Thyroid gland (tissue), 4 donors: ENCODE data around the gene OLFML2B. TPM values are rescaled to one million over a fixed set of nuclear protein-coding genes. Genes with fewer than 3 reads are reported as not detected.

Experiments
- DNase-seq, 2 donors: peaks; one replicate each; pipeline ENCODE4 v3.0.0-alpha.2; 2019
- H3K27ac ChIP-seq, 3 donors: fragments of 200-600 bp; sonication (generic); 1 replicate in 2 of 3; 2 replicates in 1 of 3; pipeline ENCODE4 v1.5.1; 2016 to 2019; ENCODE audit warnings: mild to moderate bottlenecking in 1 of 3, moderate library complexity in 1 of 3
- H3K27me3 ChIP-seq: fragments of 200-600 bp; sonication (generic); one replicate; pipeline ENCODE4 v1.5.1; 2019
- H3K36me3 ChIP-seq, 2 donors: fragments of 200-600 bp; sonication (generic); one replicate each; pipeline ENCODE4 v1.5.1; 2016 to 2019
- H3K4me1 ChIP-seq, 2 donors: fragments of 200-600 bp; sonication (generic); one replicate each; pipeline ENCODE4 v1.5.1; 2017 to 2019
- H3K4me3 ChIP-seq, 3 donors: fragments of 200-600 bp; sonication (generic); replicated peaks in 1 of 3; 1 replicate in 2 of 3; 2 replicates in 1 of 3; pipeline ENCODE4 v1.5.1; 2016; ENCODE audit warnings: mild to moderate bottlenecking in 1 of 3
- H3K9me3 ChIP-seq: fragments of 200-600 bp; sonication (generic); one replicate; pipeline ENCODE4 v1.5.1; 2017
- POLR2A ChIP-seq, 2 donors: fragments of 450-650 bp; IDR thresholded peaks; one replicate each; pipeline ENCODE4 v1.6.1; 2017; ENCODE audit warnings: antibody characterized with exemption in 2 of 2, mild to moderate bottlenecking in 2 of 2, moderate library complexity in 1 of 2
- WGBS, 2 donors: methylation state at CpG; one replicate each; pipeline ENCODE4 v1.1.5; 2017; 5-methylcytosine and 5-hydroxymethylcytosine counted together
- intact Hi-C: fragments of 100-400 bp; cut with DNase I; formaldehyde crosslinking; loops from one replicate; pipeline ENCODE4 v1.15.1; 2023
- total RNA-seq, 4 donors: library from RNA; depleted of rRNA; stranded (reverse); fragments of >200 nt; gene quantifications; one replicate each; pipeline ENCODE4 v1.2.3, GENCODE V29; 2016
- TF ChIP-seq, protein P1 (sequence below), 6 experiments: fragments of 200-600 bp in 3 of 6; fragments of 450-650 bp in 3 of 6; sonication (generic) in 3 of 6; IDR thresholded peaks; one replicate each; pipeline ENCODE4 v1.5.1; 2016 to 2019; ENCODE audit warnings: antibody characterized with exemption in 6 of 6, mild to moderate bottlenecking in 2 of 6, inconsistent platforms in 1 of 6, moderate library complexity in 1 of 6

The OLFML2B gene
- total RNA-seq, 4 donors from 2014 or later: 8.0 to 18.4 (median 12.9) TPM

DNA sequence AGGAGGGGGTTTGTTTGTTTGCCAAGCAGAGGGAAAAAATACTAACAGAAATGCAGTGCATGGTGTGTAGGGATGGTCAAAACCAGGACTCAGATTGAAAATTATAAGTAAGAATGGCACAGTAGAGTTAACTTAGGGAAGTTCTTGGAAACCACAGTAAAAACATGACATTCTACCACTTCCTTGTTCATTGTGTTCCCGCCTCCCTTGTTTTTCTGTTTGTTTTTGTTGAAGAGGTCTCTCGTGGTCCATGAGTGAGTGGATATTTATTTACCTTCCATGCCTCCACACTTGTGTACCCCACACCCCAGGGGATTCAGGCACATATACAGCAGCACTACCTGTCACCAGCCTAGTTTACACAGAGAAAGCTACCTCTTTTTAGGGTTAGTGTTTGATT lies 69.6 kb downstream of the OLFML2B start:
- intact Hi-C loops: no loop called here
- Histone ChIP-seq H3K4me3 (no peak overlapping the region), H3K9me3 (no peaks in the 10 kb centered on the region), H3K27ac (no peak overlapping the region), H3K27me3 (no peaks in the 10 kb centered on the region), H3K36me3 (peaks cover 4 to 7% of the 10 kb centered on the region in 2 donors), H3K4me1 (peaks cover 0 to 10% of the 10 kb centered on the region in 2 donors)
- WGBS, 2 donors: 38 to 46% methylated on average over 2 of the region's 2 CpGs
- DNase-seq: no peak
- TF ChIP-seq, protein P1, sequence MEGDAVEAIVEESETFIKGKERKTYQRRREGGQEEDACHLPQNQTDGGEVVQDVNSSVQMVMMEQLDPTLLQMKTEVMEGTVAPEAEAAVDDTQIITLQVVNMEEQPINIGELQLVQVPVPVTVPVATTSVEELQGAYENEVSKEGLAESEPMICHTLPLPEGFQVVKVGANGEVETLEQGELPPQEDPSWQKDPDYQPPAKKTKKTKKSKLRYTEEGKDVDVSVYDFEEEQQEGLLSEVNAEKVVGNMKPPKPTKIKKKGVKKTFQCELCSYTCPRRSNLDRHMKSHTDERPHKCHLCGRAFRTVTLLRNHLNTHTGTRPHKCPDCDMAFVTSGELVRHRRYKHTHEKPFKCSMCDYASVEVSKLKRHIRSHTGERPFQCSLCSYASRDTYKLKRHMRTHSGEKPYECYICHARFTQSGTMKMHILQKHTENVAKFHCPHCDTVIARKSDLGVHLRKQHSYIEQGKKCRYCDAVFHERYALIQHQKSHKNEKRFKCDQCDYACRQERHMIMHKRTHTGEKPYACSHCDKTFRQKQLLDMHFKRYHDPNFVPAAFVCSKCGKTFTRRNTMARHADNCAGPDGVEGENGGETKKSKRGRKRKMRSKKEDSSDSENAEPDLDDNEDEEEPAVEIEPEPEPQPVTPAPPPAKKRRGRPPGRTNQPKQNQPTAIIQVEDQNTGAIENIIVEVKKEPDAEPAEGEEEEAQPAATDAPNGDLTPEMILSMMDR (IDR thresholded peaks at IDR 0.05): no peak

DNA sequence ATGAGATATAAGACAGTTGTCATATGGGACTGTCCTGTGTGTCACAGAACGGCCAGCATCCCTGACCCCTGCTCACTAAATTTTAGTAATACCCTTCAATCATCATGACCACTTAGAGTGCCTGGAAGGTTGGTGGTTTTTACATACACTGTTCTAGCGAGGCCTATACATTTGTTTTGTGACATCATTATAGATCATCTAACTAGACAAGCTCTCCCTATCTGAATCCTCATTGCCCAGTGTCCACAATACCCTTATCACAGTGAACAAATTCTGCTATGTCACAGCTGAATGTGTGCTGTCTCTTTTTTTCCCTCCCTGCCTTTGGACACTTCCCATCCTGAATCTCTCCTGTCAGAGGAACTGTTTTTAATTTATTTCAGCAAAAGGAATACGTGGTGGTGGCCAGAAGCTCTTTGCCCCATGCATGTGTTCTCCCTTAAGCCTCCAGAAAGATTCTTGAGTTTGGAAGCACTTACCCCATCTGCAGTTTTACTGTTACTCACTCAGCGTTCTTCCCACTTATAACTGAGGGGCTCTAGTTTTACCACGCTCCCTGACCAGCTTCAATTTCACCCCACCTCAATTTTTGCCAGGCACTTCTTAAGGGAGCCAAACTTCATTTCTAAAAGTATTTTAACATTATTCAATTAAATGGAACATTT lies 70.3 kb downstream of the OLFML2B start:
- no peak for DNase-seq
- intact Hi-C loops: no loop called here
- Histone ChIP-seq H3K36me3 (peaks cover under 1% of the 10 kb centered on the region in 2 donors), H3K4me1 (peaks cover 0 to 10% of the 10 kb centered on the region in 2 donors), H3K27ac (no peak overlapping the region), H3K9me3 (no peaks in the 10 kb centered on the region), H3K4me3 (no peak overlapping the region), H3K27me3 (no peaks in the 10 kb centered on the region)
- 82 to 83% methylated on average over 5 of the region's 5 CpGs for WGBS, 2 donors
- no peak for TF ChIP-seq POLR2A (IDR thresholded peaks at IDR 0.05)
- TF ChIP-seq, protein P1 (IDR thresholded peaks at IDR 0.05): no peak

DNA sequence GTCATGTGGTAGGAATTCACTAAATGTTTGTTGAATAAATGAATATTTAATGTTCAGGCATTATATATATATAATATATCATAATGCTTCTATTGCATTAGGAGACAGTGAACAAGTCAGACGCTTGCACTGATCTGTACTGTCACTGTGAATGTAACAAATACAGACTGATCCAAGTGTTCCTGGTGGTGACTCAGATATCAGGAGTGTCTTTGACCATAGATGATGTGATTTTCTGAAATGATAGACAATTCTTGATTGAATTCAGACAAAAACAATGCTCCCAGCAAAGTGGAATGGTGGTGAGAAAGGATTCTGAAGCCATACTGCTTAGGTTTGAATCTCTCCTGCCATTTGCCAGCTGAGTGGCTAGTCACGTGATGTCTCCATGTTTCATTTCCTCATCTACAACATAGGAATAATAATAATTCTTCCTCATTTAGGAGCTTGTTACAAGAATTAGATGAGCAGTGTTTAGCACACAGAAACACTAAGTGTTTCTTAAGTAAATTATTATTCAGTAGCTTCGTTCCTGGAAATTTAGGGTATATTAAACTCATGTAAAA lies 71.0 kb downstream of the OLFML2B start:
- no peak for DNase-seq
- H3K9me3 ChIP-seq: no peaks in the 10 kb centered on the region
- H3K27ac ChIP-seq: no peak overlapping the region
- no peaks in the 10 kb centered on the region for H3K27me3 ChIP-seq
- H3K36me3 ChIP-seq: no peaks in the 10 kb centered on the region
- 93 to 95% methylated on average over 3 of the region's 3 CpGs for WGBS, 2 donors
- H3K4me1 ChIP-seq: peaks cover 0 to 10% of the 10 kb centered on the region in 2 donors
- TF ChIP-seq, protein P1 (IDR thresholded peaks at IDR 0.05): no peak
- no peak for TF ChIP-seq POLR2A (IDR thresholded peaks at IDR 0.05)
- intact Hi-C loops: no loop called here
- no peak overlapping the region for H3K4me3 ChIP-seq

DNA sequence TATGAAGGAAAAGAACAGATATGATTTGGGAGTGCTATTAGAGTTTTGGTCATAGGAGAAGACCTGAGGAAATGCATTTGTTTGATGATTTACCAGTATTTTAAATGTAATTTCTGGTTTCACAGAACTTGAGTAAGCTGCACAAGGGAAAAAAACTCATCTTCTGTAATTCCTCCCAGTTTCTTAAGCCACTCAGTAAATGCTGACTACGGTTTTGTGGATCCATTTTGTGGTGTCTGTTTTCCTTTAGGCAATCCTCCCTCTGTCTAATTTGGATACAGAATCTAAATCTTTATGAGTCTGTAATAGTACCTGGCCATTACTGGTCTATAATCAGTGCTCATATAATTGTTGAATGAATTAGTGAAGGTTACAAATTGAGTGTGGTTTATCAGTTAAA lies 72.0 kb downstream of the OLFML2B start:
- no peaks in the 10 kb centered on the region for H3K36me3 ChIP-seq
- intact Hi-C loops: no loop called here
- H3K27ac ChIP-seq: no peak overlapping the region
- no peak for DNase-seq
- H3K9me3 ChIP-seq: no peaks in the 10 kb centered on the region
- H3K4me1 ChIP-seq: peaks cover 0 to 10% of the 10 kb centered on the region in 2 donors
- 90 to 91% methylated on average over 1 of the region's 1 CpG for WGBS, 2 donors
- H3K27me3 ChIP-seq: no peaks in the 10 kb centered on the region
- no peak overlapping the region for H3K4me3 ChIP-seq
- TF ChIP-seq POLR2A (IDR thresholded peaks at IDR 0.05): no peak
- TF ChIP-seq, protein P1 (IDR thresholded peaks at IDR 0.05): no peak

DNA sequence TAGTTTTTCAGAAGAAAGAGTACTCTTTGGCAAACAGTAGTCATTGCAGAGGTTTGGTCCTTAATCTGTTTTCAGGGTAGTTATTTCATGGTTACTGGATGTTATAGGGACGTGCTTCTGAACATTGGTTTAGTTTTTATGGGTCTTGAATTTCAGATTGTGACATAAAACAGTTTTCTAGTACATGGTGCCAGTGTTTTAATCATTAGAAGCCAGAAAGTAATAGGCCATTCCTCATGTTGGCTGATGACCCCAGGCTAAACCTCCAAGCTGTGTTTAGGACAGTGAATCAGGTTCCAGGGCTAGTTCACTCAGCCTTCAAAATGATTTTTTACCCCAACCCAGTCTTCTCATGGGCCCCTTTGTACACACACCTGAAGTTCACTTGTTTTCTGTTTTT lies 73.3 kb downstream of the OLFML2B start:
- Histone ChIP-seq H3K9me3 (no peaks in the 10 kb centered on the region), H3K27me3 (no peaks in the 10 kb centered on the region), H3K4me3 (no peak overlapping the region), H3K36me3 (no peaks in the 10 kb centered on the region), H3K4me1 (peaks cover 0 to 10% of the 10 kb centered on the region in 2 donors), H3K27ac (no peak overlapping the region)
- intact Hi-C loops: no loop called here
- no peak for TF ChIP-seq POLR2A (IDR thresholded peaks at IDR 0.05)
- TF ChIP-seq, protein P1 (IDR thresholded peaks at IDR 0.05): no peak
- WGBS, 2 donors: 90 to 92% methylated on average over 1 of the region's 1 CpG
- DNase-seq: no peak
